SJSA1 (cell line): ENCODE measurements around the gene TMEM30B. TPM values are rescaled to one million over a fixed set of nuclear protein-coding genes. Genes with fewer than 3 reads are reported as not detected.

Source experiments
- DNase-seq, 2 experiments: peaks; one replicate each; pipeline ENCODE4 v3.0.0-alpha.2; 2015 to 2020; ENCODE audit warnings: low spot score in 2 of 2, low read depth in 1 of 2
- H3K27ac ChIP-seq: fragments of 250-450 bp; sonication (Bioruptor Pico); 2 replicates; pipeline ENCODE4 v1.5.1; 2020; ENCODE audit warnings: mild to moderate bottlenecking, moderate library complexity
- H3K27me3 ChIP-seq: fragments of 250-450 bp; sonication (Bioruptor Pico); replicated peaks from 2 replicates; pipeline ENCODE4 v1.5.1; 2020; ENCODE audit warnings: mild to moderate bottlenecking, moderate library complexity
- H3K36me3 ChIP-seq: fragments of 250-450 bp; sonication (Bioruptor Pico); 2 replicates; pipeline ENCODE4 v1.5.1; 2020; ENCODE audit warnings: mild to moderate bottlenecking
- H3K4me1 ChIP-seq: fragments of 250-450 bp; sonication (Bioruptor Pico); replicated peaks from 2 replicates; pipeline ENCODE4 v1.6.1; 2021; ENCODE audit warnings: mild to moderate bottlenecking
- H3K4me3 ChIP-seq: fragments of 250-450 bp; sonication (Bioruptor Pico); 2 replicates; pipeline ENCODE4 v1.5.1; 2020; ENCODE audit warnings: mild to moderate bottlenecking
- H3K9me3 ChIP-seq: fragments of 250-450 bp; sonication (Bioruptor Pico); replicated peaks from 2 replicates; pipeline ENCODE4 v1.5.1; 2020; ENCODE audit warnings: mild to moderate bottlenecking
- total RNA-seq: library from RNA; depleted of rRNA; stranded (reverse); fragments of >200 nt; shearing (Covaris generic); gene quantifications from 2 replicates; pipeline ENCODE4 v1.2.3, GENCODE V29; 2014; rRNA removed

Gene TMEM30B
- total RNA-seq, 1 experiment from 2014 or later: not detected

GRCh38 chr14:61229981-61230380 lies 51.2 kb downstream of the TMEM30B start:
- H3K36me3 ChIP-seq: no peaks in the 10 kb centered on the region
- H3K9me3 ChIP-seq: no peaks in the 10 kb centered on the region

DNA sequence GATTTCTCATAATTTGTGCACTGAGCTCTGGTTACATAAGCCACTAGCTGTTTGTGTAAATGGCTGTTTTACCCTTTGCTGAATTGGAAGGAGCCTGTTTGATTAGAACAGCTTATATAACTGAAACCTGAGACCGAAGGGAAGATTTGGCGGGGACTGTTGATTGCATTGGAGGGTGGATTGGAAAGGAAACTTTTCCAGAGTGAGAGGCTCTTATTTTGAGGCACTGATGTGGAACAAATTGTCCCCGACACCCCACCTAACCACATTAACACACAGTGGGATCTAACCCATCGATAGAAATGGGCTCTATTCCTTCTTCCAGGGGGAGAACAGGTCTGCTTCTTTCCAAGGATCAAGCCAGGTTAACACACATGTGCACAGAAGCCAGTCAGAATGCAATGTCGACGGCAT lies 51.7 kb downstream of the TMEM30B start:
- no peak overlapping the region for H3K4me3 ChIP-seq
- H3K4me1 ChIP-seq: peaks cover 17% of the 10 kb centered on the region
- H3K27me3 ChIP-seq: no peaks in the 10 kb centered on the region
- H3K36me3 ChIP-seq: no peaks in the 10 kb centered on the region
- DNase-seq: no peak
- no peak overlapping the region for H3K27ac ChIP-seq
- H3K9me3 ChIP-seq: no peaks in the 10 kb centered on the region

More at GRCh38 chr14:61229981-61230380, 51.2 kb downstream of the TMEM30B start:
- H3K27ac ChIP-seq: no peak overlapping the region
- H3K4me1 ChIP-seq: peaks cover 17% of the 10 kb centered on the region
- no peak overlapping the region for H3K4me3 ChIP-seq
- no peak for DNase-seq
- H3K27me3 ChIP-seq: no peaks in the 10 kb centered on the region

- Histone ChIP-seq H3K27ac (no peak overlapping the region), H3K27me3 (no peaks in the 10 kb centered on the region), H3K36me3 (no peaks in the 10 kb centered on the region), H3K4me1 (peaks cover 17% of the 10 kb centered on the region), H3K4me3 (no peak overlapping the region), H3K9me3 (no peaks in the 10 kb centered on the region)
- DNase-seq: no peak
These were observed 53.1 kb downstream of the TMEM30B start for GRCh38 chr14:61227884-61228591.

Other genes starting within 250 kb of the TMEM30B start
- gene PRKCH, start 40.2 kb upstream of the TMEM30B start, total RNA-seq: 5.7 and 11.5 TPM in 2 replicates